Brain microvascular endothelial cell (primary cell): Measurements from ENCODE around the gene PDE4D.

ENCODE experiments used
- DNase-seq: peaks from one replicate; pipeline ENCODE4 v3.0.0-alpha.2; 2020
- H3K27ac ChIP-seq: fragments of 250-450 bp; sonication (Bioruptor Pico); 2 replicates; pipeline ENCODE4 v1.5.1; 2020; ENCODE audit warnings: mild to moderate bottlenecking, moderate library complexity
- H3K27me3 ChIP-seq: fragments of 250-450 bp; sonication (Bioruptor Pico); replicated peaks from 2 replicates; pipeline ENCODE4 v1.5.1; 2020; ENCODE audit warnings: mild to moderate bottlenecking
- H3K36me3 ChIP-seq: fragments of 250-450 bp; sonication (Bioruptor Pico); replicated peaks from 2 replicates; pipeline ENCODE4 v1.5.1; 2020; ENCODE audit warnings: mild to moderate bottlenecking
- H3K4me3 ChIP-seq: 2 replicates; pipeline ENCODE4 v1.5.1; 2011; ENCODE audit warnings: low read depth, mild to moderate bottlenecking, control low read depth, low read length, moderate library complexity
- CTCF ChIP-seq: IDR thresholded peaks from 2 replicates; pipeline ENCODE4 v1.5.1; 2011; ENCODE audit warnings: low read depth, mild to moderate bottlenecking, moderate library complexity, low read length, control low read depth, inconsistent platforms; ENCODE audit errors: missing control alignments
- in situ Hi-C: cut with HindIII; loops from 2 replicates; pipeline ENCODE4 v1.10.0; 2017; ENCODE audit warnings: low sequenced_read_pairs, low pct_ligation_motif_present

PDE4D gene

DNA sequence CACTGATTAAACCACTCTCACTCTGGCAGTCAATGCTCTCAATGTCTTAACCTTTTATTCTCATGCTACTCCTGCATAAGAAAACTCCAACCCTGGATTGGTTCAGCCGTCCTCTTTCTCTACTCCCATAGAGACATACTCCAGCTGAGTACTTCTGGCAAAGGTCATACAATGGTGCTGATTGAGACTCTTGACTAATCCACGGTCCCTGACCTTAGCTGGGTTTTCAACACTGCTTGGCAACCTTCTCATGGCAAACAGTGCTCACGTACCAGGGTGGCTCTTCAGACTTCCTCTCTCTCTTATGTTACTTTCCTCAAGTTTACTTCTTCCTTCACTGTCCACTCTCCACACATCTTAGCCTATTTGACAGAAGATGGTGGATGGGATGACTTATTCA is 963.0 kb downstream of the PDE4D start:
- no peak overlapping the region for H3K4me3 ChIP-seq
- no peaks in the 10 kb centered on the region for H3K27me3 ChIP-seq
- in situ Hi-C loops, result no loop called here
- DNase-seq, result no peak
- no peak for TF ChIP-seq CTCF
- no peak overlapping the region for H3K27ac ChIP-seq
- no peaks in the 10 kb centered on the region for H3K36me3 ChIP-seq

DNA sequence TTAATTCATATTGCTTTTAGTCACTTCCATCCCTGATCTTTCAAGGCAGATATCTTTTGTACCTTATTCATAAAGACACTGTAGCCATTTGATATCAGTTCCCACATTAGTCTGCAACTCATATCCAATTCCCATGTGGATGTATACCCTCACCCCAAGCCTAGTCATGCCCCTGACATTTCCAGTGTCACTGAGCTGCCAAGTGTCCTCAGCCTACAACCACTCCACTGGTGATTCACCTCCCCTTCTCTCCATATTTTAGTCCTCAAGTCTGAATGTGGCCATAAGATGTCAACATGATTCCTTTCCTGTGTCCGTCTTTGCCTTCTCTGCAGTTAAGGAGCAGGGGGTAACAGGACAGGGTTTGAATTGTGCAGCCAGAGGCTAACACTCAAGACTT is 963.8 kb downstream of the PDE4D start:
- Histone ChIP-seq H3K27me3 (no peaks in the 10 kb centered on the region), H3K4me3 (no peak overlapping the region), H3K36me3 (no peaks in the 10 kb centered on the region), H3K27ac (no peak overlapping the region)
- no peak for TF ChIP-seq CTCF
- in situ Hi-C loops, result no loop called here
- peak; percentile 22 for DNase-seq

- no peak for DNase-seq
- H3K27ac ChIP-seq, result no peak overlapping the region
- in situ Hi-C loops, result no loop called here
- no peaks in the 10 kb centered on the region for H3K27me3 ChIP-seq
- H3K36me3 ChIP-seq, result no peaks in the 10 kb centered on the region
- TF ChIP-seq CTCF, result no peak
- H3K4me3 ChIP-seq, result no peak overlapping the region
Observed at GRCh38 chr5:58927938-58928337, 965.6 kb downstream of the PDE4D start.

- Histone ChIP-seq H3K36me3 (no peaks in the 10 kb centered on the region), H3K27me3 (no peaks in the 10 kb centered on the region), H3K27ac (no peak overlapping the region), H3K4me3 (no peak overlapping the region)
- in situ Hi-C loops, result no loop called here
- no peak for DNase-seq
- no peak for TF ChIP-seq CTCF
Observed at GRCh38 chr5:58927181-58927580, 966.3 kb downstream of the PDE4D start.

GRCh38 chr5:58926541-58926935 is 967.0 kb downstream of the PDE4D start:
- Histone ChIP-seq H3K4me3 (no peak overlapping the region), H3K27me3 (no peaks in the 10 kb centered on the region), H3K27ac (no peak overlapping the region), H3K36me3 (no peaks in the 10 kb centered on the region)
- no peak for TF ChIP-seq CTCF
- in situ Hi-C loops, result no loop called here
- DNase-seq, result no peak
